Measurements from ENCODE around the gene CXCL6. TPM values are rescaled to one million over a fixed set of nuclear protein-coding genes. Genes with fewer than 3 reads are reported as not detected.

The CXCL6 gene
- total RNA-seq, 1 donor from 2014 or later = 3.4 TPM

- no peak for DNase-seq (ENCODE audit: low spot score)
Observed at GRCh38 chr4:73868206-73869129, 32.0 kb downstream of the CXCL6 start.

- no peak for DNase-seq (ENCODE audit: low spot score)
Observed at GRCh38 chr4:73869130-73870055, 32.9 kb downstream of the CXCL6 start, which contains the start of gene CXCL1. CXCL1 (plus strand) TSS chr4:73869393; CDS start chr4:73869471, 78 bp downstream.

- no peak for DNase-seq (ENCODE audit: low spot score)
Observed at GRCh38 chr4:73870260-73870659, 33.8 kb downstream of the CXCL6 start.

GRCh38 chr4:73870768-73871167 is 34.3 kb downstream of the CXCL6 start:
- no peak for DNase-seq (ENCODE audit: low spot score)

GRCh38 chr4:73871511-73872310 is 35.2 kb downstream of the CXCL6 start:
- DNase-seq (ENCODE audit: low spot score) = no peak

GRCh38 chr4:73872316-73873108 is 36.0 kb downstream of the CXCL6 start:
- DNase-seq (ENCODE audit: low spot score) = no peak

- DNase-seq (ENCODE audit: low spot score) = no peak
Observed at GRCh38 chr4:73874386-73874785, 37.9 kb downstream of the CXCL6 start.

GRCh38 chr4:73875401-73875800 is 38.9 kb downstream of the CXCL6 start:
- no peak for DNase-seq (ENCODE audit: low spot score)

GRCh38 chr4:73883306-73883705 is 46.8 kb downstream of the CXCL6 start:
- DNase-seq (ENCODE audit: low spot score) = no peak

GRCh38 chr4:73885574-73886267 is 49.2 kb downstream of the CXCL6 start:
- no peak for DNase-seq (ENCODE audit: low spot score)

Other genes with a start within 250 kb of the CXCL6 start
- 20.1 TPM for gene RASSF6, start 216.2 kb upstream of the CXCL6 start, total RNA-seq
- 0.92 TPM for gene CXCL8, start 96.1 kb upstream of the CXCL6 start, total RNA-seq
- not detected for gene PF4V1, start 16.6 kb downstream of the CXCL6 start, total RNA-seq
- 0.58 TPM for gene CXCL1, start 32.7 kb downstream of the CXCL6 start, total RNA-seq
- not detected for gene PF4, start 145.3 kb downstream of the CXCL6 start, total RNA-seq
- 0.60 TPM for gene PPBP, start 151.5 kb downstream of the CXCL6 start, total RNA-seq
- 0.09 TPM for gene CXCL5, start 162.0 kb downstream of the CXCL6 start, total RNA-seq
- 0.52 TPM for gene CXCL3, start 202.0 kb downstream of the CXCL6 start, total RNA-seq